Activated CD8-positive, alpha-beta memory T cell treated with anti-CD3 and anti-CD28 coated beads for 4 hours (primary cell): ENCODE data around the gene KIF11.

Source experiments
- DNase-seq, 2 donors: peaks; one replicate each; pipeline ENCODE4 v3.0.0-alpha.2; 2020; ENCODE audit warnings: low read depth in 2 of 2

KIF11 gene

GRCh38 chr10:92702301-92702916 lies 109.5 kb downstream of the KIF11 start:
- DNase-seq: no peak
